ENCODE data around the gene STARD7. TPM values are rescaled to one million over a fixed set of nuclear protein-coding genes. Genes with fewer than 3 reads are reported as not detected.

The STARD7 gene
- total RNA-seq, 1 donor from 2014 or later, result 66.1 TPM

Other genes with a start within 250 kb of the STARD7 start
- gene ANKRD36C, start 217.0 kb downstream of the STARD7 start, total RNA-seq, result 9.6 TPM
- gene GPAT2, start 173.9 kb downstream of the STARD7 start, total RNA-seq, result 0.44 TPM
- not detected for gene ADRA2B, start 92.3 kb downstream of the STARD7 start, total RNA-seq
- 0.28 TPM for gene ASTL, start 70.3 kb downstream of the STARD7 start, total RNA-seq
- 1.8 TPM for gene DUSP2, start 63.4 kb downstream of the STARD7 start, total RNA-seq
- 34.3 TPM for gene TMEM127, start 57.2 kb upstream of the STARD7 start, total RNA-seq
- 43.2 TPM for gene CIAO1, start 57.4 kb upstream of the STARD7 start, total RNA-seq
- 66.6 TPM for gene SNRNP200, start 96.7 kb upstream of the STARD7 start, total RNA-seq
- gene ITPRIPL1, start 116.5 kb upstream of the STARD7 start, total RNA-seq, result 1.8 TPM
- gene NCAPH, start 126.9 kb upstream of the STARD7 start, total RNA-seq, result 11.7 TPM